ENCODE measurements around the gene PHF21A. TPM values are rescaled to one million over a fixed set of nuclear protein-coding genes. Genes with fewer than 3 reads are reported as not detected.

The PHF21A gene
- total and polyA plus RNA-seq, 2 of the 13 experiments (the other 11 are each of a cell fraction or from before 2014, with no cell fraction given): 4.1 to 34.6 TPM

- TF ChIP-seq HNF1A (IDR thresholded peaks at IDR 0.05; ENCODE audit: low read depth): no peak
- TF ChIP-seq HNF1A (CRISPR knock-in tag; IDR thresholded peaks at IDR 0.05; ENCODE audit: borderline replicate concordance): no peak
- 0 out of 2 replicates have a peak, but pooled peaks have one; percentile 50 for TF ChIP-seq ZNF557 (CRISPR knock-in tag; IDR thresholded peaks at IDR 0.05)
- no peak for TF ChIP-seq LBX2 (CRISPR knock-in tag; IDR thresholded peaks at IDR 0.05; ENCODE audit: borderline replicate concordance)
- 0 out of 2 replicates have a peak, but pooled peaks have one; percentile 39 for TF ChIP-seq ZNF232 (CRISPR knock-in tag; IDR thresholded peaks at IDR 0.05; ENCODE audit: borderline replicate concordance)
- no peak for TF ChIP-seq NFRKB (IDR thresholded peaks at IDR 0.05)
- TF ChIP-seq DZIP1 (CRISPR knock-in tag; IDR thresholded peaks at IDR 0.05): no peak
- TF ChIP-seq PTBP1 (IDR thresholded peaks at IDR 0.05; ENCODE audit: low read depth, low read length, poor library complexity, severe bottlenecking): no peak
- no peak for TF ChIP-seq TAF15 (IDR thresholded peaks at IDR 0.05; ENCODE audit: low read depth, low read length, poor library complexity, severe bottlenecking)
- no peak for TF ChIP-seq ZNF512 (CRISPR knock-in tag; IDR thresholded peaks at IDR 0.05)
- peak; percentile 58; the same call in 1 of the 2 replicates for TF ChIP-seq ISL2 (CRISPR knock-in tag; IDR thresholded peaks at IDR 0.05)
- TF ChIP-seq MEIS2 (CRISPR knock-in tag; IDR thresholded peaks at IDR 0.05): no peak; the same call in 1 of the 2 replicates
- TF ChIP-seq MED1 (CRISPR knock-in tag; IDR thresholded peaks at IDR 0.05): peak; percentile 87
- TF ChIP-seq EP300 (IDR thresholded peaks at IDR 0.05; ENCODE audit: low read depth in 2 of 2, low read length in 2 of 2): 0 out of 4 replicates have a peak, but pooled peaks of 1 of the 2 experiments have one; percentile 31
- no peak for TF ChIP-seq EP300 (CRISPR knock-in tag; IDR thresholded peaks at IDR 0.05; ENCODE audit: borderline replicate concordance)
- TF ChIP-seq FOXP1 (IDR thresholded peaks at IDR 0.05): no peak
- TF ChIP-seq FOXP1 (CRISPR knock-in tag; IDR thresholded peaks at IDR 0.05): peak; percentile 69
- no peak for TF ChIP-seq KDM6A (CRISPR knock-in tag; IDR thresholded peaks at IDR 0.05; ENCODE audit: low read depth)
- no peak for TF ChIP-seq KLF12 (CRISPR knock-in tag; IDR thresholded peaks at IDR 0.05; ENCODE audit: borderline replicate concordance)
- no peak for TF ChIP-seq SMC3 (IDR thresholded peaks at IDR 0.05; ENCODE audit: low read length)
- no peak for TF ChIP-seq RFXANK (CRISPR knock-in tag; IDR thresholded peaks at IDR 0.05)
- no peak for TF ChIP-seq ZNF260 (CRISPR knock-in tag; IDR thresholded peaks at IDR 0.05; ENCODE audit: borderline replicate concordance, low read depth)
These were observed 1.7 kb downstream of the PHF21A start (continued) for GRCh38 chr11:46119352-46120216.
